EH (cell line): ENCODE results near the gene FAT1.
"Not testable (repeated sequence)": the region's sequence is repeated elsewhere in the genome, so short reads cannot be mapped to it uniquely, and the experiment has no call there.

Source experiments
- DNase-seq: peaks from one replicate; pipeline ENCODE4 v3.0.0-alpha.2; 2015; ENCODE audit warnings: low read depth

Gene FAT1

DNA sequence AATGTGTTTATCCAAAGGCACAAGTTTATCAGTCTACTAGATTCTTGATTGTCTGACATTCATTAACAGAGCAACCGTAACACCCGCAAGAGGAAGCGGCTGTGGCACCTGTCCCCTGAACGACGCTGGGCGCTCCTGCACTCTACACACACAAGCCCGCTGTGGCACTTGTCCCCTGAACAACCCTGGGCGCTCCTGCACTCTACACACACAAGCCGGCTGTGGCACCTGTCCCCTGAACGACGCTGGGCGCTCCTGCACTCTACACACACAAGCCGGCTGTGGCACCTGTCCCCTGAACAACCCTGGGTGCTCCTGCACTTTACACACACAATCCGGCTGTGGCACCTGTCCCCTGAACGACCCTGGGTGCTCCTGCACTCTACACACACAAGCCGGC, 64.2 kb downstream of the FAT1 start:
- not testable (repeated sequence) for DNase-seq

DNA sequence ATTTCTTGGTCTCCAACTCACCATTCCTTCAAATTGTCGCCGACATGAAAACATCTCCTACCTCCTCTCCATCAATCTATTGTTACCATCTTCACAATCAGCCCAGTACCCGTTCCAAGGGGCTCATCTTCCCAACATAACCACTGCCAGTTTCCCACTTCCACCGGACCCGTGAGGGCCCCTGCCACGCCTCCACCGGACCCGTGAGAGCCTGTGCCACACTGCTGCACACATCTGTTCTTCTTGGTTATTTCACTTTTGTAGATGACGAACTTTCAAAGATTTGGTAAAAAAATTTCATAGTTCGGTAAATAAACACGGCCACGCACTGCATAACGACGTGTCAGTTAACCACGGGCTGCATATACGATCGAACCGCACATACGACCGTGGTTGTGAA, 65.0 kb downstream of the FAT1 start:
- no peak for DNase-seq

DNA sequence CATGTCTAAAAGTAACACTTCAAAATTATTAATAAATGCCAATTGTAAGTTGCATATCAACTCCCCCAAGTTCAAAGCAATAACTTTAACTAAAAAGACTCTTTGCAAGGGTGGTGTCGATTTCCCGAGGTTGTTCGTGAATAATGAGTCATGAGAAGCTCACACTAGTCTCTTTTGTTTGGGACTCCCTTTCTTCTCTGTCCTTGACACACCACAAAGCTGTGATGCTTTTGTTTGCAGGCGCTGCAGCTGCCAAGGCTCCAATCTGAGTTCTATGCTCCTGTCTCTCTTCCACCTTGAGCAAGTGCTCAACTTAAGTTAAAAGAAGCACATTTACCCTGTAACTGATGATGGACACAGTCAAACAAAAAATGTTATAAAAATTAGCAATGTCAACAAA, 65.9 kb downstream of the FAT1 start:
- DNase-seq: peak; percentile 28

DNA sequence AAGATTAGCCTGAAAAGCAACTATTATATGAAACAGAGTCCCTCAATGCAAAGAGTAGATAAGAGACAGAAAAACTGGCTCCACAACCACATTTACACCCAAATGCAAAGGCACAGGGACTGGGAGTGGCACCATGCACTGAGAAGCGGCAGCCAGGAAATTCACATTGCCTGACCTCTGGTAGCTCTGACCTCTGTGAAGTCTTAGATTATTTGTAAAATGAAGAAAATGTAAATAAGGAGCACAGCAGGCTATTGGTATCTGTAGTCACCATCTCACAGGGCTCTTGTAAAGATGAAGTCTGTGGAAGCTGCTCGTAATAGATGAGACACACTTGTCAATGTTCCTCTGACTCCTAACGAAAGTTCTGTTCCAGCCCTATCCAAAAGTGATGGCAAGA, 69.7 kb downstream of the FAT1 start:
- DNase-seq: no peak

DNA sequence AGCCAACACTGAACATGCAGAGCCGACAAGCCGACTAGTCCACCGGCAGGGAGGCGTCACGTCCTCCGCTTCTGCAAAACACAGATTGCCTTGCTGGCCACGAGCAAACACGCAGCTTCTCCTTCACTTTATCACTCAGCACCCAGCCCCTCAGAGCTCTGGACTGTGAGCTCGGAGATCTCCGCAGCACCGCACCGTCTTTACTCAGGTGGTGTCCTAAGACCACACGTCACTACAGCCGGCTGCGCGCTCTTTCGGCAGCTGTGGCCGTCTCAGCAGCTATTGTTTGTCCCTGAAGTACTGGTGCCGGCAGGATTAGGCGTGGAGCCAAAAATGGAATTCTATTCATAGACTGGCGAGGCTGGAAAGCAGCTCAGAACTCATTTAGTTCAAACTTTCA, 72.0 kb downstream of the FAT1 start:
- no peak for DNase-seq

DNA sequence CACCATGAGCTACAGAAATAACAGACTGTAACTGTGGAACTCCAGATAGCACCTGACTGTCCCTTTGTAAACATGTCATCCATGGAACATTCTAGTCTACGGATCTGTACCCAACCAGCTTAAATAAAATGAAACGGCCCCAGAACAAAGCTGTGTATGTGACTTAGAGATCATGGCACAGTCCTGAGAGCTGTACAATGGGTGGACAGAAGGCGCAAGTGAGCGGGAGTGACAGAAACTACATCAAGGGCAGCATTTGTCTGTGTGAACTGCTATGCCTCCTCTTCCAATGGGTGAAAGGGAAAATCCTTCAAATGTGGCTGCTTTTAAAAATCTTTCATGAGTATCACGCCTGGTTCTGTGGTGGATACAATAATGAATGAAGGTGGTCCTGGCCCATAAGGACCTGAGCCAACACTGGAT, 72.5 kb downstream of the FAT1 start:
- DNase-seq: no peak

DNA sequence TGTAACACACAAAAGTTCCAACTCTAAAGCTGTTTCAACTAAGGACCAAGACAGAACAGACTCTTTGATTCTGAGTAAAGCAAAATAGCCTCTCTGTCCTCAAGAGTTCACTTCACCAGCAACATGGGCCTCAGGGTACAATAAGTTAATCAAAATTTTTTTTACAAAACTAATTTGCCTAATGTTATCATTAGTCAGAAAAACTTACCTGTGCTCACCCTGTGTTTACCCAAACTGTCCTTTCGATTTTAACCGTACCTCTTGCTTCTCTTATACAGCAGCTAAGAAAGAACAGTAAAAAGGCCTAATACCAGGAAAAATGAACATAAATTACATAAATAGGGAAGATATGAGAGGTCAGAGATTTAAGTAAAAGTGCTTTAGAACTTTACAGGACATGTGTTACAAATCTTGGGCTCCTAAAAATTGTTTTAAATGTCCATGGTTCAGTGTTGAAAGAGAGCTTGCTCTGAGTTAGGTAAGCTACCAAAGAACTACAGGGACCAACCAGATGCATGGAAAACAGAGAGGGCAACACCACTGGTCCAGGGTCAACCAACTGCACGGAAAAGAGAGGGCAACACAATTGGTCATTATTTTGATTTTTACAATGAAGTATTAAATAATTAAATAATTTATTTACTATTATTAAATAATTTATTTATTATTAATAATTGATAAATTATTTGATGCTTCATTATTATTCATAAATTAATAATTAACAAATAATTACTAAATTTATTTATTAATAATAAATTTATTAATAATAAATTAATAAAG, 73.1 kb downstream of the FAT1 start:
- no peak for DNase-seq

DNA sequence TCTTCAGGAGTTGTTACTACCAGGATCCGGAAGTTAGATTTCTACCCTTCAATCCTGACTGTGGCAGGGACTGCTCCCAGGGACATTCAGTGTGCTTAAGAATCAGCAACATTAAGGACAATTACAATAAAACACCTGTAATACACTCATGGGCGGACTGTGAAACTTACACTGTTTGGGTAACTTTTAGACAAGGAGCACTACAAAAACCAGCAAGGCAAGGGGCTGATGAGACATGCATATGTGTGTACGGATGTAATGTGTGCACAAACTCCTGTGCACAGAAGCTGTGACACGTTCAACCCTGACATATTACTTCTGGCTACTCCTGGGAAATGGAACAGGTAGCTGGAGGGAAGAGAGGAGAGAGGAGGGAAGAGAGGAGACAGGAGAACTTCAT, 75.8 kb downstream of the FAT1 start:
- no peak for DNase-seq

DNA sequence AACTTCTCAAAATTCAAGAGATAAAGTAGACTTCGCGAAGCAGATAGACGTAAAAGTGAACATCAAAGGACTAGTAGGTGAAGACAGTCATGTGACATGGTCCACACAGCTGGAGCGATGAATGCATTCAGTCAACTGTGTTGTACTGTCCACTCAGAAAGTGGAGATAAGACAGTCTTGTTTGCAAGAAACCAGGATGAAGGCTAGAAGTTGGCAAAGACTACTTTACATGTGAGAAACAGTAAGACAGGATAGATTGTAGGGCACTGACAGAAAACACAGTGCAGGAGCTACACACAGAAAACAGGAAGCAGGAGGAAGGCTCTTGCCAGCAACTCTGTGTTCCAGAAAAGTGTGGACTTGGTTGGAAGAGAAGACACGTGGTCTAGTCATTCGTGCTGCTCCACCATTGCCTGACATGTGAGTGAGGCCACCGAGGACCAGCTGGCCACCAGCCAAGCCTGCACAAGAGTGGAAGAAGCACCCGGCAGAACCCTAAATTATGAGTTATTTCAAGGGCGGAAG, 78.9 kb downstream of the FAT1 start:
- DNase-seq: peak; percentile 42

DNA sequence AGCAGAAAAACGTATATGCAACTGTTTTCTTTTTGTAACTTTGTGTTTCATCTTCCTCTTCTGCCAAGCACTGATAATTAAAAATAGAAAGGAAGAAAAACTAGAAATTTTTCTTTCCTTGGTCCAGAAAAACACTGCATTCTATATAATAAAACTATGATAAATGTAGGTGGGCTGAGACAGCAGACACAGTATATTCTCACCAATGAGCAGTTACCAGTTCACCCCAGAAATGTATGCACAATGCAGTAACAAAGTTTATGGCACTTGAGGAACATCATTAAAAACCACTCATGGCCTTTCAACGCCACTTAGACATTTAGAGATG, 79.4 kb downstream of the FAT1 start:
- no peak for DNase-seq

DNA sequence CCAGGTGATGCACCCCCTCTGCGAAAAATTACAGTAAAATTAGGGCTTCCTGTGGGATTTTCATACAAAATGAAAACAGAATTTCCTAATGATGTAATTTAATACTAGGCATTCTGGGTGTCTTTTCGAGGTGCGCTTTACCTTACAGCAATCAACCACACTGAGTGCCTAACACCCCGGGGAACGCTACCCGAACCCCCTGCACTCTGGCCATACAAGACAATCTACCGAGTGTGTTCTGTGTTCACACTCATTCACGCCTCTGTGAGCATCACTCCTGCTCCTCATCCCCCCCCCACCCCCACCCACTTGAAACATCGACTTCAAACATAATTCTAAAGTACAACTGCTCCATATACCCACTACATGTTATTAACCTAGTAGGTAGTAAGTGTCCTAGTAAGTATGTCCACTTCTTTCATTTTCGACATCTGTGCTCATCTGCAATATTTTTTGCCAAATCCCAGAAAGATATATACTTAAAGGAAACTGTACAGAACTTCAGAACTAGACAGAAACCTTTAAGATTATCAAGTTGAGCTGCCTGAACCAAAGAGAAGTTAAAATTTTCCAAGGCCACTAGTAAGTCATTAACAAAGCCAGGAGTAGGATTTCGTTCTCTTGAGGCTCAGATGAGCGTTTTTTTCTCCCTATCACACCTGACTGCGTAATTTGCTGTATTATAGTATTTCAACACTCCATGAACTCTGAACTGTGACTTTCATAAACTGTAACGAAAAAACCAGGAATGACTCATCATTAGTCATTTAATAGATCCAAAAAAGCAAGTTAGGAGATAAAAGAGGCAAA, 80.0 kb downstream of the FAT1 start:
- DNase-seq: peak; percentile 66

DNA sequence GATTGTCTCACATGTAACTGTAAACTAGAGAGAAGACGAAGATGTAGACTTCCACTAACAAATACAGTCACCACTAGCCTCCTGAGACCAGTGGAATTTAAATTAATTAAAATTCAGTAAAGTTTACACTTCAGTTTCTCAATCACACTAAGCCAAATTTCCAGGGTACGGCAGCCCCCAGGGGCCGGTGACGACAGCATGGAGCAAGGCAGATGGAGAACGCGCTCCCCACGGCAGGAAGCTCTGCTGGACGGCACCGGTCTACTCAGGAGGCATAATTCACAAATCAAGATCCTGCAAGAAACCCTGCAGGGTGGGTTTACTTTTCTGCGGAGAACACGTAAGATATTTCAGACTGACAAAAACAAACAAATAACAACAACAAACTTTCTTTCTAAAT, 80.7 kb downstream of the FAT1 start:
- DNase-seq: no peak

DNA sequence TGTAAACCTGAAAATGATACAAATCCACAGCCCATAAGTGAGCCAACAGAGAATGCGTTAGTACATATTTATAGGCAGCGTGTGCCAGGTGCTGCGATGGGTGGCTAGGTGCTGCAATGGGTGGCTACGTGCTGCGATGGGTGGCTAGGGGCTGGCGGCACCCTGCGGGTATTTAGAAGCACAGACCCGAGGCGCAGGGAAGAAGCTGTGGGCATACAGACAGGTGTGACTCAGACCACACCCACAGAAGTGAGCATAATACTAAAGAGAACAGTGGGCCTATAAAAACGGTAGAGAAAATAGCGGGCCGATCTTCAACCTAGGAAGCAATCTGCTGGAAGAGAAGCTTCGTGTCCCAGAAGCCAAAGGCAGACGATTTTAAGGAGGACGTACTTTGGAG, 81.1 kb downstream of the FAT1 start:
- DNase-seq: no peak

DNA sequence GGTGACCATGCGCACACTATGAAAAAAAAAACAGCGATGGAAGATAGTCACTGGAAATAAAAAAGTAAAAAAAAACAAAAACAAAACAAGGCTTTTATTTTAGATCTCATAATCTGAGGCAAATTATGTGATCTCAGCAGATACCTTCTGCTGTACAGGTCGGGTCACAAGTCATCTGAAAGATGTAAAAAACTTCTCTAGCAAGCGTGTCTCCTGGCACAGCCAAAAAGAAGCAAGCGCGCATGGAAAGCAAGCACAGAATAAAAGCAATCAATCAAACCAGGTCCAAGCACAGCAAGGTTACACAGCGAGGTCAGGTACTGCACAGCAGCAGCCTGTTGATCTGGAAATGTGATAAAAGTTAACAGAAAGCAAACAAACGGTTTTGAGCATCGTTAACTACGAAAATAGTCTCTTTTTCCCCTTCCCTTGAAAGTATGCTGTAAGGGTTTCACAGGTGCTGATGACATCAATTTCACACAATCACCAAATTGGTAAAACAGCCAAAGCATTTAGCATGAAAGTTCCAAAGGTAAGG, 89.0 kb downstream of the FAT1 start:
- no peak for DNase-seq

DNA sequence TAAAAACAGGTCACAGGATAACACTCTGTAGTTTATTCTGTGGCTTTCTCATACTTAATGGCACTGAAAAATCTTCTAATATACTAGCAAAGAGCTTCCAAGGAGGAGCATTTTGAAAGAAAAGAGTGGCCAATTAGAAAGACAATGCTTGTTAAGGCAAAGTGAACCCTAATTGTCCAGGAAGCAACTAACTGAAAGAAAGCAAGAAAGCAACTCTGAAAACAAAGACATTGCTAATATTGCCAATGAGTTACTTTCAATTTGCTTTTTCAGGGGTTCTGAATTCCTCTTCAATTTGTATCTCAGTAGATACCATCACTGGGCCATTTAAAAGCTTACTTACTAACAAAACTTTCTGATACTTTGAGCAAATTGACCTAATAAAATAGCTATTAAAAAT, 89.8 kb downstream of the FAT1 start:
- DNase-seq: no peak

DNA sequence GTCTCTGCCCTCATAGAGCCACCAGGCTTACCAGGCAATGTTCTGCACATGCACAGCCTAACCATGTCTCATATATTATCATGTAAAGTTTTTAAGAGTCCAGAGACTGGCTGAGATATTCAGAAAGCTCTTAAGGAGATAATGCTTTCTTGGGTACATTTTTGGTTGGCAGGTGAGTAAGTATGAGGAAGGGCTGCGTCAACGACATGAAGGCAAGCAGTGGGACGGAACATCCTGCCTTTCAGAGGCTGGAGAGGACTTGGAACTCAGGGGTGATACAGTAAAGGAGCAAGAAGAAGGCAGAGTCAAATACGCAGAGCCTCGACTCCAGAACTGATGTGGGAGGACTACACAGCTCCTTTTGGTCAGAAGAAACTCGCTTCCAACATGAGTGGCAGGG, 93.5 kb downstream of the FAT1 start:
- no peak for DNase-seq

DNA sequence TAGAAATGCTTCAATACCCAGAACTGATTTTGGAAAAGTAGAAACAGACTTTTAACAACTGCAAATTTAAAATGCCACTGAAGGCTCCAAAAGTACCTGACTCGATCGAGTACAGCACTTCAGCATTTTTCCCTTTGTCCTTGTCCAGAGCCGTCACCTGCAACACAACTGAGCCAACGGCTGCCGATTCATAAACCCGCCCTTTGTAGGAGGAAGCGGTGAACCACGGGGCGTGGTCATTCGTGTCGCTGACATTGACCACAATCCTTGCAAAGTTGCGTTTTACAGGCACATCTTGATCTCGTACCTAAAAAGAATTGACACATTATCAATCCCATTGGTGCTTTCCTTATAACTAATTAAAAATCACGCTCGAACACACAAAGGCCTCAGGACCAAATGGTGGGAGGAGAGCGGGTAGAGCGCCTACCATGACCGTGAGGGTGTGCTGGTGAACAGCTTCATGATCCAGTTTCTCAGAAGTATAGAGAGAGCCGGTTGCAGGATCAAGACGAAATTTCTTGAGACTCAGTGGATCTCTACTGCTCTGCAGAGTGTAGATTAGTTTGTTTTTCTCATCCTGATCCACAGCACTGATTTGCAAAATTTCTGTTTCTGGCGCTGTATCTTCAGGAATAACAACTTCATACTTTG, 95.5 kb downstream of the FAT1 start:
- no peak for DNase-seq

DNA sequence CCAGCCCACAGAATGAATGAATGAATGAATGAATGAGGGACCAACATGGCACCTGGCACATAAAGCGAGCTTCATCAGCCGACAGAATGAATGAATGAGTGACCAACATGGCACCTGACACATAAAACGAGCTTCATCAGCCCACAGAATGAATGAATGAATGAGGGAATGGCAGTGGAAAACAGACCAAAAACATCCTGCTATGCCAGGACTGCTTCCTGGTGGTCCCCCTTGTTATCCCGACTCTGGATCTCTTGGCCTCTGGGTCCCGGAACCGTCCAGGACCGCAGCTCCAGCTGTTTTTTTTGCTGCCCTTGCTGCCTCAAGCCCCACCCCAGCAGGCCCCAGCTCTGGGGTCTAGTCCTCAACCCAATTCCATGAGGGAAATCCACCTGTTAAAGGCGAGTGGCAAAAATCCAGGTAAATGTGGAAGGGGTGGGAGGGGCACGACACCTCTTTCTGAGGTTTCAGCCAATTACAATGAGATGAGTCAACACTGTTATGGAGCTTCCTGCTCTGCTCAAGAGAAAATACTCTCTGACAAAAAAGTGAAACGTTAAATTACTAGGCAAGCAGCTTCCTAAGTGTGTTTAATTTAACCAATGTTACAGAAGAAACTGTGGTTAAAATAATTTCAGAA, 96.3 kb downstream of the FAT1 start:
- peak; percentile 59 for DNase-seq

DNA sequence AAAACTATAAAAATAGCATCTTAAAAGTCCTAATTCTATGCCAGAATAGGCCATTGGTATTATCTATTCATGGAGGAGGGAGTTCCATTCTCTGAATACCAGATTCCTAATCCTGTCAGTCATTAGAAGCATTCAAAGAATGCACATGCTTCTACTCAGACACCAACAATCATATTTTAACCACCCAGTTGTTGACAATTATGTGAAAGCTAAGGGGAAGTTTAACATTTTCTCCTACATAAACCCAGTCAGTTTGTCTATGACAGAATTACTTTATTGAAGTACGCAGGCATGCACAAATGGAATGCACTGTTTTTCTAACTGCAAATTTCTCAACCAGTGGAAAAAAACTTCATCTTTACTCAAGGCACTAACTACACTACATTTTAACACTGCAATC, 98.7 kb downstream of the FAT1 start:
- peak; percentile 96 for DNase-seq

DNA sequence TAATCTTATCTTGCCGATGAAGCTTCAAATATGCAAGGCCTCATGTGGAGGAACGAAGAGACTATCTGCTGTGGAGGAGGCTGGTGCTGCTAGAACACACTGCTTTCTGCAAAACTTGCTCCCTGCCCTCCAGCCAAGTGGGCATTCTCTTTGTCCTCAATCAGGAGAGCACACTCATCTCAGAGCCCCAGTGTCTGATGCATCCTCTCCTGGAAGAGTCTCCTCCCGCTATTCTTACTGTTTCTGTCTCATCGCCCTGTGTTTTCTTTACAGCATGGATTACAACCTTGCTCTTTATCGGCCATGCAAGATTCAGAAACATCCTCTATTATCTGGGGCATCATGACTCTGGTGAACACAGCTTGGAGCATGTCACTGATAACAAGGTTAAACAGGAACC, 100.1 kb downstream of the FAT1 start:
- peak; percentile 39 for DNase-seq

DNA sequence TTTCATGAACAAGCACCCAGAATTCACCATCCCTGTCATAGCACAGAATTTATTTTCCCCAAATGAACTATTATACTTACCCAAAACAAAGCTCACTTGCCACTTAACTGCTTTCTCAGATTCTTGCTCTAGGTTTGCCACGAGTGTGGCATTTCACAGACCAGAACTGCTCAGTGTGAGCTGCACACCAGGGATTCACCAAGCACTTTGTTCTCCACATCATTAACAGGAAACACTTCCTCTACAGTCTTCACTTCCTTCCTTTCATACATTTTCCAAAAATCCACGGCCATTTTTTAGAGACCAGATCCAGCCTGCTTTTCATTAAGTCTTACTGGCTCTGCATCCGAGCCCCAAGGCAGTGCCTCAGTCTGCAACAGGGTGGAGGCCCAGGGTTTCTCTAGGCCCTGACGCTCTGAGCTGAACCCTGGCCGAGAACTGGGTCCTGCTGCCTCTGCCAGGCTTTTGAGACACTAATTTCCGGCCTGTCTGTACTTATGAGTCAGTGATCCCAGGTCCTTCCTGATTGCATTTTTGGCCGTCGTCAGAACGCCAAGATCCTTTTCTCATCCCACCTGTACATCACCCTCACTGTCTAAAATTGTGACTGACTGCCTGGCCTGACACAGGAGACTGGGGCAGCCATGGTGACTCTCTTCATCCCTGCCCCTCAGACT, 100.7 kb downstream of the FAT1 start:
- peak; percentile 85 for DNase-seq
